Measurements from ENCODE around the gene NCKAP5. TPM values are rescaled to one million over a fixed set of nuclear protein-coding genes. Genes with fewer than 3 reads are reported as not detected.

Gene NCKAP5
- total and polyA plus RNA-seq, 2 donors: 1.9 to 2.0 TPM

DNA sequence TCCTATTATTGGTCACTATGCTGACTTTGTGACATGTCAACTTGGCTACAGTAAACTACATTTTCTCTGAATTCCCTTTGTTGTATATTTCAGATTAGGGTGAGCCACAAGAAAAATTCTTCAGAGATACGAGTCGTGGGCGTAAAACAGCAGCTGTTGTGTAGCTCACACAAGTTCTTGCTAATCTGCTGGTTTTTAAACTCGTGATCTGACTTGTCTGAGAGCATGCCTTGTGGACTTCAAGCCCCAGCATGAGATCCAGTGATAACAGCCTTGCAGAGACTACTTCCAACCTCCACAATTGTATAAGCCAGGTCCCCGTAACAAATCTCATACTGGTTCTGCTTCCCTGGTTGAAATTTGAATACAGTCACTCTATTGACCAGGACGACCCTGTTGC lies 638.5 kb downstream of the NCKAP5 start:
- Histone ChIP-seq H3K27me3 (ENCODE audit: control insufficient read depth in 2 of 2, insufficient read depth in 1 of 2, low read length in 1 of 2) (no peaks in the 10 kb centered on the region), H3K36me3 (ENCODE audit: control insufficient read depth in 2 of 2, insufficient read depth in 2 of 2, low read length in 1 of 2) (no peaks in the 10 kb centered on the region), H3K4me3 (ENCODE audit: low read length in 2 of 2) (no peak overlapping the region), H3K9me3 (ENCODE audit: control insufficient read depth in 2 of 2, insufficient read depth in 1 of 2, low read length in 1 of 2) (no peaks in the 10 kb centered on the region), H3K4me1 (ENCODE audit: control insufficient read depth in 2 of 2, insufficient read depth in 2 of 2, low read length in 2 of 2) (no peaks in the 10 kb centered on the region), H3K27ac (ENCODE audit: low read depth in 1 of 2, low read length in 1 of 2) (no peak overlapping the region)
- 83% methylated on average over 6 of the region's 6 CpGs for WGBS
- DNase-seq (ENCODE audit: low read depth in 6 of 9, low spot score in 9 of 9): no peak

DNA sequence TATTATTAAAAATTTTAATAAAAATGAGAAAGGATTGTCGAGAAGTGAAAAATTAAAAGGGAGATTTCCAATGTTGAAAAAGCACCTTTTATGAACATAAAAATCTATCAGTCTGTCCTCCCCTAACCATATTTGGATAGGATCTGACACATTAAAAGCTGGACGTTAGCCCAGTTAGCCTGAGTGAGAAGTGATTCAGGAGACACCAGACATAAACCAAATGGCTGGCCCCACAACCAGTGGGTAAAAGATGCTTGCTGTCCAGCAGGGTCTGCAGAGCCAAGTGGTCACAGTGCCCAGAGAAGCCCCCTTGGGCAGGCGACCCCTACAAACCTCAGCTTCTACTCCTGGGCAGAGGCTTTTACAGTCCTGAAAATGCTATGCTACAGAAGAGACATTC lies 644.5 kb downstream of the NCKAP5 start:
- no peaks in the 10 kb centered on the region for H3K27me3 ChIP-seq (ENCODE audit: control insufficient read depth in 2 of 2, insufficient read depth in 1 of 2, low read length in 1 of 2)
- H3K4me3 ChIP-seq (ENCODE audit: low read length in 2 of 2): no peak overlapping the region
- no peaks in the 10 kb centered on the region for H3K4me1 ChIP-seq (ENCODE audit: control insufficient read depth in 2 of 2, insufficient read depth in 2 of 2, low read length in 2 of 2)
- no peaks in the 10 kb centered on the region for H3K36me3 ChIP-seq (ENCODE audit: control insufficient read depth in 2 of 2, insufficient read depth in 2 of 2, low read length in 1 of 2)
- H3K27ac ChIP-seq (ENCODE audit: low read depth in 1 of 2, low read length in 1 of 2): no peak overlapping the region
- no peak for DNase-seq (ENCODE audit: low read depth in 6 of 9, low spot score in 9 of 9)
- H3K9me3 ChIP-seq (ENCODE audit: control insufficient read depth in 2 of 2, insufficient read depth in 1 of 2, low read length in 1 of 2): no peaks in the 10 kb centered on the region
- 91% methylated on average over 3 of the region's 3 CpGs for WGBS

DNA sequence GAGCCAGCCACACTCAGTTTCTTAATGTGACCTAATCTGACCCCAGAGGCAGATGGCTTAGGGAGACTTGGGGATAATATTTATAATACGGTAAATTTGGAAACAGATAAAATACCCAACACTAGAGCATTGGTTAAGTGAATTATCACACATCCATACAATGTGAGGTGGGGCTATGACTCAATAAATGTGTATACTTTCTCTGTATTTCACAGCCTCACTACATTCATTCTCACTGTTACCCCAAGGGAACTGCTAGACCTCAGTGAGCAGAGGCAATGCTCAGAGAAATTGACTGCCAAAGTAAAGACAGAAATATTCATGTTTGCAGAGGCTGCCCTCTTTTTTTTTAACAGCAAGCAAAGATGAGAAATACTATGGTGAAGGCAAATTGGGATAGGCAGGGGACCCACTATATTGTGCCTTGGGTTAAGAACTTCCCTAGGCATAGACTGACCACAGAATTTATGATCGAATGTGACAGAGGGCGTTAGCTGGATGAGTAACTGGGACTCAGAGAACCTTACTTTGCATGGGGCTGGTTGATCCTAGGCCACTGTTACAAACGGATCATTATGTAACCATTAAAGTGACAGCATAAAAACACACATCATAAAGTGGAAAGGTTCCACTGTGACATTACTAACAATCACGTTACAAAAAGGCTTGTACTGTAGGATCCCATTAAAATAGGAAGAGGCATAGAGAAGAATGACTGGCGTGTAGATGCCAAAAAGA lies 652.3 kb downstream of the NCKAP5 start:
- Histone ChIP-seq H3K9me3 (ENCODE audit: control insufficient read depth in 2 of 2, insufficient read depth in 1 of 2, low read length in 1 of 2) (no peaks in the 10 kb centered on the region), H3K4me1 (ENCODE audit: control insufficient read depth in 2 of 2, insufficient read depth in 2 of 2, low read length in 2 of 2) (no peaks in the 10 kb centered on the region), H3K36me3 (ENCODE audit: control insufficient read depth in 2 of 2, insufficient read depth in 2 of 2, low read length in 1 of 2) (no peaks in the 10 kb centered on the region), H3K27ac (ENCODE audit: low read depth in 1 of 2, low read length in 1 of 2) (no peak overlapping the region), H3K4me3 (ENCODE audit: low read length in 2 of 2) (no peak overlapping the region), H3K27me3 (ENCODE audit: control insufficient read depth in 2 of 2, insufficient read depth in 1 of 2, low read length in 1 of 2) (no peaks in the 10 kb centered on the region)
- DNase-seq (ENCODE audit: low read depth in 6 of 9, low spot score in 9 of 9): no peak
- 90% methylated on average over 6 of the region's 6 CpGs for WGBS

DNA sequence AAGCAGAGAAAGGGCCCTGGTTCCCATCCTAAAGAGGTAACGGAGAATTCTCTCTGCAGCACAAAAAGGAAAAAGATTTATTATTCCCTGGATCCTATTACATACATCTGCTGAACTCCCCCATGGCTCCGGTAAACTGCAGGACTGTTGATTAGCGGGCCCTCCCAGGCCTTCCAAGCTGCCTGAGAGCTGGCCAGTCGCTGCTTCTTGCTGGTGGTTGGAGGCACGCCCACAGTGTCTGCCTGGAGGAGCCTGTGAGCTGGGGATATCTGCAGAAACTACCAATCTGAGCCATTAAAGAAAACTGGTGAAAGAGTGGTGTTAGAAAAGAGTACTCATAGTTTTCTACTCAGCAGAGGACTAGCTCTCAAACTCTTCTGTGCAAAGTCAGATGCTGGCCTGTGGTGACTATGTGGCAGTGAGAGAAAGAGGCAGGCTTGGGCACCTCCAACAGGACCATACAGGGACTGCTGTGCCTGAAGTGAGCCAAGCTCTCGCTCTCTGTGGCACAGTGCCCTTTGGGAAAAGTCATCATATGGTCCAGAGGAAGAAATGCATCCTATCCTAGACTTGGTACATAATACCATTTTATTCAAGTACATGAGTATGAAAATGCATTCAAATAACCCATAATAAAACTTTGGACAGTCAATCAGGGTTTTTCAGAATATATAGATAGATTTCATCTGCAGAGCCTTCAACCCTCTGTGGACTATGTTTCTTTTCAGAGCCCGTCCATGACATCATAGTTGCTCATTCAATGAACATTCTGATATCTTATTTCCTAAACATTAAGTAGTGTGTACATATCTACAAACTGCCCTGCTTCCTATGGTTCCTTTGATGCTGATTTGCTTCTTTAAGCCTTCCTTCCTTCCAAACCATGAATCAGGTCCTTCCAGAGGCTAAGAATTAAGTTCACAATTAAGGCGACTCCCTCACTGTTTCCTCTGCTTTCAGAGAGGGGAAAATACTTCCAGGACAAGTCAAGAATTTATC lies 656.2 kb downstream of the NCKAP5 start:
- no peaks in the 10 kb centered on the region for H3K4me1 ChIP-seq (ENCODE audit: control insufficient read depth in 2 of 2, insufficient read depth in 2 of 2, low read length in 2 of 2)
- H3K27ac ChIP-seq (ENCODE audit: low read depth in 1 of 2, low read length in 1 of 2): no peak overlapping the region
- no peak overlapping the region for H3K4me3 ChIP-seq (ENCODE audit: low read length in 2 of 2)
- WGBS: 70% methylated on average over 8 of the region's 8 CpGs
- H3K36me3 ChIP-seq (ENCODE audit: control insufficient read depth in 2 of 2, insufficient read depth in 2 of 2, low read length in 1 of 2): no peaks in the 10 kb centered on the region
- H3K27me3 ChIP-seq (ENCODE audit: control insufficient read depth in 2 of 2, insufficient read depth in 1 of 2, low read length in 1 of 2): no peaks in the 10 kb centered on the region
- H3K9me3 ChIP-seq (ENCODE audit: control insufficient read depth in 2 of 2, insufficient read depth in 1 of 2, low read length in 1 of 2): no peaks in the 10 kb centered on the region
- DNase-seq (ENCODE audit: low read depth in 6 of 9, low spot score in 9 of 9): no peak

DNA sequence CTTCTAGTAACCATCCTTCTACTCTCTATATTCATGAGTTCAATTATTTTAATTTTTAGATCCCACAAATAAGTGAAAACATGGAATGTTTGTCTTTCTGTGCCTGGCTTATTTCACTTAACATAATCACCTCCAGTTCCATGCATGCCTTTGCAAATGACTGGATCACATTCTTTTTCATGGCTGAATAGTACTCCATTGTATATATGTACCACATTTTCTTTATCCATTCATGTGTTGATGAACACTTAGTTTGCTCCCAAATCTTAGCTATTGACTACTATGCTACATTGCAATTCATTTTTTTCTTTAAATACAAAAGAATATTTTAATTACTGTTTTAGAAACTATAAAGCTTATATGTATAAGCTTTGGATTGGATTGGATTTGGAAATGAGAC lies 657.8 kb downstream of the NCKAP5 start:
- Histone ChIP-seq H3K36me3 (ENCODE audit: control insufficient read depth in 2 of 2, insufficient read depth in 2 of 2, low read length in 1 of 2) (no peaks in the 10 kb centered on the region), H3K27ac (ENCODE audit: low read depth in 1 of 2, low read length in 1 of 2) (no peak overlapping the region), H3K4me3 (ENCODE audit: low read length in 2 of 2) (no peak overlapping the region), H3K9me3 (ENCODE audit: control insufficient read depth in 2 of 2, insufficient read depth in 1 of 2, low read length in 1 of 2) (no peaks in the 10 kb centered on the region), H3K27me3 (ENCODE audit: control insufficient read depth in 2 of 2, insufficient read depth in 1 of 2, low read length in 1 of 2) (no peaks in the 10 kb centered on the region), H3K4me1 (ENCODE audit: control insufficient read depth in 2 of 2, insufficient read depth in 2 of 2, low read length in 2 of 2) (no peaks in the 10 kb centered on the region)
- no peak for DNase-seq (ENCODE audit: low read depth in 6 of 9, low spot score in 9 of 9)

DNA sequence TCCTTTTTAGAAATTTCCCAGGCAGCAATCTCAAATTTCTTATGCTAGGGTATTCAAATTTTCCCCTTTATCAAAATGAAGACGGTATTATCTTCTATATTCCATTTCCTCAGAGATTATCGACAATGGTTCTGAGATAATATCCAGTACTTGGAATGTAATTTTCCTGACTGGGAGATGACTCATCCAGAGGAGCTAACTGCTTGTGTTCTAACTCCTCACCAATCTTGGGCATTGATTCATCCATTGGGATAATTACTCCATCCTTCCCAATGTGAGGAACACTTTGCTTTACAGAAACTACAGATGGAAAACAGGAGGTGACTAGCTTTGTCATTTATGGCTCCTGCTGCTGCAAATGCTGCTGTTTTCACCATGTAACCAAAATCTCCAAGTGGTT lies 658.8 kb downstream of the NCKAP5 start:
- H3K36me3 ChIP-seq (ENCODE audit: control insufficient read depth in 2 of 2, insufficient read depth in 2 of 2, low read length in 1 of 2): no peaks in the 10 kb centered on the region
- no peaks in the 10 kb centered on the region for H3K9me3 ChIP-seq (ENCODE audit: control insufficient read depth in 2 of 2, insufficient read depth in 1 of 2, low read length in 1 of 2)
- H3K27me3 ChIP-seq (ENCODE audit: control insufficient read depth in 2 of 2, insufficient read depth in 1 of 2, low read length in 1 of 2): no peaks in the 10 kb centered on the region
- no peak overlapping the region for H3K4me3 ChIP-seq (ENCODE audit: low read length in 2 of 2)
- no peak overlapping the region for H3K27ac ChIP-seq (ENCODE audit: low read depth in 1 of 2, low read length in 1 of 2)
- no peak for DNase-seq (ENCODE audit: low read depth in 6 of 9, low spot score in 9 of 9)
- WGBS: 93% methylated on average over 2 of the region's 2 CpGs
- H3K4me1 ChIP-seq (ENCODE audit: control insufficient read depth in 2 of 2, insufficient read depth in 2 of 2, low read length in 2 of 2): no peaks in the 10 kb centered on the region

DNA sequence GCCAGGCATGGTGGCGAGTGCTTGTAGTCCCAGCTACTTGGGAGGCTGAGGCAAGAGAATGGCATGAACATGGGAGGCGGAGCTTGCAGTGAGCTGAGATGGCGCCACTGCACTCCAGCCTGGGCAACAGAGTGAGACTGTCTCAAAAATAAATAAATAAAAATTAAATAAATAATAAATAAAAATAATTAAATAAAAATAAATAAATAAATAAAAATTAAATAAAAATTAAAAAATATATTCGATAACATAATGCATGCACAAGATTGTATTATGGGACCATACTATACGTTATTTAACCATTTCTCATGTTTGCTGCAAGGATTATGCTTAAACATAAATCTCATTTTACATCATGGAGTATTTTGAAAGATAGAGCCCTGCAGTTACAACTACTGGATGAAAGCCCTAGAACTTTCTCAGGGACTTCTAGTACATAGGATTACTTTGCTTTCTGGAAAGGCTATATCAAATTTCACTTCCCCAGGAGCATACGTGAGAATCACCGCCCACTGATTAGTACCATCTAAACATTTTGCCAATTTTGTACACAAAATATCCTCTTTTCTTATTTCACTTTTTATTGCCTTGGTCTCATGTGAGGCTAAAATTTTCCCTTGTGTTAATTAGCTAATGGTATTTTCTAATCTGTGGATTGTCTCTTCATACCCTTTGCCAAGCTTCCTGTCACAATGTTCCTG lies 664.0 kb downstream of the NCKAP5 start:
- no peak for DNase-seq (ENCODE audit: low read depth in 6 of 9, low spot score in 9 of 9)
- Histone ChIP-seq H3K27me3 (ENCODE audit: control insufficient read depth in 2 of 2, insufficient read depth in 1 of 2, low read length in 1 of 2) (no peaks in the 10 kb centered on the region), H3K4me1 (ENCODE audit: control insufficient read depth in 2 of 2, insufficient read depth in 2 of 2, low read length in 2 of 2) (no peaks in the 10 kb centered on the region), H3K27ac (ENCODE audit: low read depth in 1 of 2, low read length in 1 of 2) (no peak overlapping the region), H3K9me3 (ENCODE audit: control insufficient read depth in 2 of 2, insufficient read depth in 1 of 2, low read length in 1 of 2) (no peaks in the 10 kb centered on the region), H3K36me3 (ENCODE audit: control insufficient read depth in 2 of 2, insufficient read depth in 2 of 2, low read length in 1 of 2) (no peaks in the 10 kb centered on the region), H3K4me3 (ENCODE audit: low read length in 2 of 2) (no peak overlapping the region)
- WGBS: 90% methylated on average over 7 of the region's 7 CpGs

DNA sequence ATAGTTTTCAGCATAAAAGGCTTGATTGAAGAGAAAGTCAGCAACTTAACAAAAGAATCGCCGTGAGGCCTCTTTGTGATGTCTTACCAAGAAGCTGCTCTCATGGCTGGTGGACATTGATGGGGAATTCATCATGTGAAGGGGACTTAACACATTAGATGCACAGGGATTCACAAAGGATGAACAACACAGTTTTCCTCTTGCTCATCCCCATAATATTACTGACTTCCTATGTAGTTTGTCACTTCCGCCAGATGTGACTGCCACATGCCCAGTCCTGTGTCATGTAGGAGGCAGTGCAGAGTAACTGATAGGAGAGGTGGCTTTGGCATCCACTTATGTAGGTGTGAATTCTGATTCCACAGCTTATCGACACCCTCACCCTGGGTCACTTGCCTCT lies 665.6 kb downstream of the NCKAP5 start:
- 96% methylated on average over 4 of the region's 4 CpGs for WGBS
- no peak overlapping the region for H3K4me3 ChIP-seq (ENCODE audit: low read length in 2 of 2)
- H3K9me3 ChIP-seq (ENCODE audit: control insufficient read depth in 2 of 2, insufficient read depth in 1 of 2, low read length in 1 of 2): no peaks in the 10 kb centered on the region
- H3K27ac ChIP-seq (ENCODE audit: low read depth in 1 of 2, low read length in 1 of 2): no peak overlapping the region
- no peaks in the 10 kb centered on the region for H3K4me1 ChIP-seq (ENCODE audit: control insufficient read depth in 2 of 2, insufficient read depth in 2 of 2, low read length in 2 of 2)
- DNase-seq (ENCODE audit: low read depth in 6 of 9, low spot score in 9 of 9): no peak
- no peaks in the 10 kb centered on the region for H3K27me3 ChIP-seq (ENCODE audit: control insufficient read depth in 2 of 2, insufficient read depth in 1 of 2, low read length in 1 of 2)
- H3K36me3 ChIP-seq (ENCODE audit: control insufficient read depth in 2 of 2, insufficient read depth in 2 of 2, low read length in 1 of 2): no peaks in the 10 kb centered on the region

DNA sequence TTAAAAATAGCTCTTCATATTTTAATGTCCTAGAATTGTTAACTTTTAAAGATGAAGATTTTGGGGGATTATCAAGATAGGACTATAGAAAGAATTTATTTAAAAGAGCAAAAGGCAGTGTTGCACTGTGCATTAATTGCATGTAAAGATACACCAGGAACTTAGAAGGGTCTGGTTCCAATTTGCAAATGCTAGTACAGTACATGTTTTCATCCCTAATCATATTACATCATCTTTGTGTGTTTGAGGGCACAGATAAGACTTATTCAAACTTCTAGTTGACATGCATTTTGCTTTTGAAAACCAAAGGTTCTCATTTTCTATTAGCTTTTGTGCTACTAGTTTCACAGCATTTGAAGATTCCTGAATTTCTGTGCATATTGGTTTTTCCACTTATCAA lies 666.6 kb downstream of the NCKAP5 start:
- no peak for DNase-seq (ENCODE audit: low read depth in 6 of 9, low spot score in 9 of 9)
- no peaks in the 10 kb centered on the region for H3K27me3 ChIP-seq (ENCODE audit: control insufficient read depth in 2 of 2, insufficient read depth in 1 of 2, low read length in 1 of 2)
- no peak overlapping the region for H3K4me3 ChIP-seq (ENCODE audit: low read length in 2 of 2)
- H3K27ac ChIP-seq (ENCODE audit: low read depth in 1 of 2, low read length in 1 of 2): no peak overlapping the region
- H3K9me3 ChIP-seq (ENCODE audit: control insufficient read depth in 2 of 2, insufficient read depth in 1 of 2, low read length in 1 of 2): no peaks in the 10 kb centered on the region
- H3K4me1 ChIP-seq (ENCODE audit: control insufficient read depth in 2 of 2, insufficient read depth in 2 of 2, low read length in 2 of 2): no peaks in the 10 kb centered on the region
- no peaks in the 10 kb centered on the region for H3K36me3 ChIP-seq (ENCODE audit: control insufficient read depth in 2 of 2, insufficient read depth in 2 of 2, low read length in 1 of 2)

Measured in thymus (tissue), 11 donors.